ENCODE results near the gene HCN3. TPM values are rescaled to one million over a fixed set of nuclear protein-coding genes. Genes with fewer than 3 reads are reported as not detected.

Gene HCN3
- total RNA-seq, 1 experiment from 2014 or later = 7.3 TPM

DNA sequence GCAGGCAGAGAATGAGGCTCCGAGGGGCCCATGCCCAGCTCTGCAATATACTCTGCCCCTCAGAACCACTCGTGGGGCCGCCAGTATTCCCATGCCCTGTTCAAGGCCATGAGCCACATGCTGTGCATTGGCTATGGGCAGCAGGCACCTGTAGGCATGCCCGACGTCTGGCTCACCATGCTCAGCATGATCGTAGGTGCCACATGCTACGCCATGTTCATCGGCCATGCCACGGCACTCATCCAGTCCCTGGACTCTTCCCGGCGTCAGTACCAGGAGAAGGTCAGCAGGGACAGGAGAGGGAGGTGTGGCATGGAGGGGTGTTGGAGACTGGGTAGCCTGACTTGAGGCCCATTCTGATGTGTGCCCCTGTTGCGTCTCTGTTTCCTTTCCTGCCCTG lies 7.2 kb downstream of the HCN3 start:
- peaks cover 2% of the 10 kb centered on the region for H3K4me1 Mint-ChIP-seq
- TF ChIP-seq PRRX2 (CRISPR knock-in tag; IDR thresholded peaks at IDR 0.05) (no peak), CDX4 (CRISPR knock-in tag; IDR thresholded peaks at IDR 0.05; ENCODE audit: borderline replicate concordance) (no peak), E2F1 (CRISPR knock-in tag; IDR thresholded peaks at IDR 0.05) (no peak), ATF1 (CRISPR knock-in tag; IDR thresholded peaks at IDR 0.05) (no peak), GABPB1 (CRISPR knock-in tag; IDR thresholded peaks at IDR 0.05) (no peak), ZNF671 (CRISPR knock-in tag; IDR thresholded peaks at IDR 0.05) (no peak), KAT7 (CRISPR knock-in tag; IDR thresholded peaks at IDR 0.05; ENCODE audit: borderline replicate concordance) (no peak), ZNF281 (CRISPR knock-in tag; IDR thresholded peaks at IDR 0.05) (no peak), MYBL2 (CRISPR knock-in tag; IDR thresholded peaks at IDR 0.05) (no peak), ESRRA (CRISPR knock-in tag; IDR thresholded peaks at IDR 0.05; ENCODE audit: borderline replicate concordance) (no peak), ATF6 (CRISPR knock-in tag; IDR thresholded peaks at IDR 0.05) (no peak), OVOL2 (CRISPR knock-in tag; IDR thresholded peaks at IDR 0.05; ENCODE audit: borderline replicate concordance) (no peak), NR3C1 (CRISPR knock-in tag; conservative IDR thresholded peaks at IDR 0.05; ENCODE audit: low read depth) (no peak), ZNF219 (CRISPR knock-in tag; IDR thresholded peaks at IDR 0.05; ENCODE audit: borderline replicate concordance) (no peak), ZNF121 (CRISPR knock-in tag; IDR thresholded peaks at IDR 0.05) (no peak)
- TF ChIP-seq, protein P1, sequence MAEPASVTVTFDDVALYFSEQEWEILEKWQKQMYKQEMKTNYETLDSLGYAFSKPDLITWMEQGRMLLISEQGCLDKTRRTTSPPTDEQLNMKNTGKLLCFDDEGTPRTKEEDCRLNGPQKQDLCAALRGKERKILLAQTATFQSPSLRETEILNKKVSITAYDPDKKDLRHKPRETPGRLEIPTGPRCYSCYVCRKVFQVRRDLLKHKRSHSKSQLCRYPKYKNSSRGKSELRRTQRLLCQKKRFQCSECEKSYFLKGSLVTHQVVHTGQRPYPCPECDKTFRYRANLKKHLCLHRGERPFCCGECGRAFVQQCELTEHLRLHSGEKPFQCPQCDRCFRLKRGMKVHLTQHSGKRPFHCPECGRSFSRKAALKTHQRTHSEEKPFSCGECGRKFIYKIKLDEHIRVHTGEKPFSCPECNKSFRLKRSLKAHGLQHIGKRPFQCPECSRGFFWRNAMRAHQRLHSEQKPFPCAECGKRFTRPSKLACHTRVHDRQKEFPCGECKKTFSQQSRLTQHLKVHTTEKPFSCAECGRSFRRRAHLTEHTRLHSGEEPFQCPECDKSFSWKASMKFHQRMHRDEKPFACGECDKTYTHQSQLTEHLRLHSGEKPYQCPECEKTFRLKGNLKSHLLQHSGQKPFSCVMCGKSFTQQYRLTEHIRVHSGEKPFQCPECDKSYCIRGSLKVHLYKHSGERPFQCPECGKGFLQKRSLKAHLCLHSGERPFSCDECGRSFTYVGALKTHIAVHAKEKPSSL (CRISPR knock-in tag; conservative IDR thresholded peaks at IDR 0.05) = no peak
- TF ChIP-seq, protein P2, sequence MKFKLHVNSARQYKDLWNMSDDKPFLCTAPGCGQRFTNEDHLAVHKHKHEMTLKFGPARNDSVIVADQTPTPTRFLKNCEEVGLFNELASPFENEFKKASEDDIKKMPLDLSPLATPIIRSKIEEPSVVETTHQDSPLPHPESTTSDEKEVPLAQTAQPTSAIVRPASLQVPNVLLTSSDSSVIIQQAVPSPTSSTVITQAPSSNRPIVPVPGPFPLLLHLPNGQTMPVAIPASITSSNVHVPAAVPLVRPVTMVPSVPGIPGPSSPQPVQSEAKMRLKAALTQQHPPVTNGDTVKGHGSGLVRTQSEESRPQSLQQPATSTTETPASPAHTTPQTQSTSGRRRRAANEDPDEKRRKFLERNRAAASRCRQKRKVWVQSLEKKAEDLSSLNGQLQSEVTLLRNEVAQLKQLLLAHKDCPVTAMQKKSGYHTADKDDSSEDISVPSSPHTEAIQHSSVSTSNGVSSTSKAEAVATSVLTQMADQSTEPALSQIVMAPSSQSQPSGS (CRISPR knock-in tag; IDR thresholded peaks at IDR 0.05; ENCODE audit: borderline replicate concordance, low read depth) = no peak
- TF ChIP-seq, protein P3, sequence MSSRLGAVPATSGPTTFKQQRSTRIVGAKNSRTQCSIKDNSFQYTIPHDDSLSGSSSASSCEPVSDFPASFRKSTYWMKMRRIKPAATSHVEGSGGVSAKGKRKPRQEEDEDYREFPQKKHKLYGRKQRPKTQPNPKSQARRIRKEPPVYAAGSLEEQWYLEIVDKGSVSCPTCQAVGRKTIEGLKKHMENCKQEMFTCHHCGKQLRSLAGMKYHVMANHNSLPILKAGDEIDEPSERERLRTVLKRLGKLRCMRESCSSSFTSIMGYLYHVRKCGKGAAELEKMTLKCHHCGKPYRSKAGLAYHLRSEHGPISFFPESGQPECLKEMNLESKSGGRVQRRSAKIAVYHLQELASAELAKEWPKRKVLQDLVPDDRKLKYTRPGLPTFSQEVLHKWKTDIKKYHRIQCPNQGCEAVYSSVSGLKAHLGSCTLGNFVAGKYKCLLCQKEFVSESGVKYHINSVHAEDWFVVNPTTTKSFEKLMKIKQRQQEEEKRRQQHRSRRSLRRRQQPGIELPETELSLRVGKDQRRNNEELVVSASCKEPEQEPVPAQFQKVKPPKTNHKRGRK (CRISPR knock-in tag; IDR thresholded peaks at IDR 0.05; ENCODE audit: borderline replicate concordance) = no peak
- H3K27ac Mint-ChIP-seq = no peak overlapping the region
- peaks cover 4% of the 10 kb centered on the region; the same call in 1 of the 2 replicates for H3K36me3 Mint-ChIP-seq
- no peak overlapping the region for H3K4me3 Mint-ChIP-seq
- ChIA-PET POLR2A (no interaction called here), CTCF (interaction anchor here (3.0 kb wide), 1 partner anchor 34 kb away, joined by 10 read pairs; no protein-coding TSS in a partner anchor)
- H3K27me3 Mint-ChIP-seq (ENCODE audit: low read depth) = no peaks in the 10 kb centered on the region
- DNase-seq (ENCODE audit: low spot score) (no peak), ATAC-seq (no peak)
- no peaks in the 10 kb centered on the region for H3K9me3 Mint-ChIP-seq
